Keratinocyte (primary cell): ENCODE data around the gene PDE9A. TPM values are rescaled to one million over a fixed set of nuclear protein-coding genes. Genes with fewer than 3 reads are reported as not detected.

ENCODE experiments used
- DNase-seq: peaks from one replicate; pipeline ENCODE4 v3.0.0-alpha.2; 2011; ENCODE audit warnings: low read depth, missing footprints, low spot score
- FAIRE-seq: peaks from 2 replicates; lab custom pipeline; 2011; peaks lifted over from hg19 to GRCh38; lab: Jason Lieb, UNC
- H2AFZ ChIP-seq: 2 replicates; pipeline ENCODE4 v1.6.0; 2012; ENCODE audit warnings: low read length, control low read depth, inconsistent platforms; ENCODE audit not compliant: control insufficient read depth
- H3K27ac ChIP-seq: 2 replicates; pipeline ENCODE4 v1.5.1; 2011; ENCODE audit warnings: low read length; ENCODE audit not compliant: control insufficient read depth, insufficient read depth
- H3K27me3 ChIP-seq: 3 replicates; pipeline ENCODE4 v1.6.0; 2011; ENCODE audit warnings: low read length; ENCODE audit not compliant: control insufficient read depth, insufficient read depth; ENCODE audit errors: extremely low read depth
- H3K36me3 ChIP-seq, 2 experiments: 2 replicates in 1 of 2; 3 replicates in 1 of 2; pipeline ENCODE4 v1.5.1; 2011; ENCODE audit warnings: low read length in 2 of 2, mild to moderate bottlenecking in 1 of 2; ENCODE audit not compliant: control insufficient read depth in 2 of 2, insufficient read depth in 2 of 2; ENCODE audit errors: extremely low read depth in 1 of 2
- H3K4me1 ChIP-seq: 3 replicates; pipeline ENCODE4 v1.5.1; 2011; ENCODE audit warnings: low read length; ENCODE audit not compliant: control insufficient read depth, insufficient read depth; ENCODE audit errors: extremely low read depth
- H3K4me2 ChIP-seq: 3 replicates; pipeline ENCODE4 v1.6.0; 2011; ENCODE audit warnings: low read depth, low read length; ENCODE audit not compliant: control insufficient read depth, insufficient read depth; ENCODE audit errors: extremely low read depth
- H3K4me3 ChIP-seq, 3 experiments: fragments of 200-600 bp in 1 of 3; sonication (generic) in 1 of 3; 2 replicates in 2 of 3; 3 replicates in 1 of 3; pipeline ENCODE4 v1.5.1; 2011 to 2016; ENCODE audit warnings: low read length in 3 of 3, mild to moderate bottlenecking in 3 of 3, control low read depth in 2 of 3, inconsistent platforms in 1 of 3, low read depth in 1 of 3, mixed read lengths in 1 of 3, mixed run types in 1 of 3, moderate library complexity in 1 of 3; ENCODE audit not compliant: control insufficient read depth in 2 of 3, insufficient read depth in 2 of 3; ENCODE audit errors: extremely low read depth in 1 of 3
- H3K79me2 ChIP-seq: 2 replicates; pipeline ENCODE4 v1.6.0; 2012; ENCODE audit warnings: low read length; ENCODE audit not compliant: control insufficient read depth, insufficient read depth
- H3K9ac ChIP-seq: 3 replicates; pipeline ENCODE4 v1.6.0; 2011; ENCODE audit warnings: low read length; ENCODE audit not compliant: control insufficient read depth, insufficient read depth; ENCODE audit errors: extremely low read depth
- H3K9me1 ChIP-seq: 3 replicates; pipeline ENCODE4 v1.6.0; 2011; ENCODE audit warnings: low read length; ENCODE audit not compliant: control insufficient read depth, insufficient read depth; ENCODE audit errors: extremely low read depth
- H3K9me3 ChIP-seq: 2 replicates; pipeline ENCODE4 v1.5.1; 2012; ENCODE audit warnings: low read depth, low read length; ENCODE audit not compliant: control insufficient read depth
- H4K20me1 ChIP-seq: 3 replicates; pipeline ENCODE4 v1.6.0; 2011; ENCODE audit warnings: low read length; ENCODE audit not compliant: control insufficient read depth, insufficient read depth; ENCODE audit errors: extremely low read depth
- EZH2 ChIP-seq: IDR thresholded peaks from one replicate; pipeline ENCODE4 v1.6.1; 2012; ENCODE audit warnings: inconsistent platforms, mild to moderate bottlenecking, low read length, moderate library complexity
- dilution Hi-C: fragments of 300-500 bp; cut with MboI; formaldehyde crosslinking; loops from one replicate; pipeline ENCODE4 v1.7.0; 2020; ENCODE audit warnings: low sequenced_read_pairs; ENCODE audit not compliant: extremely low pct_ligation_motif_present
- polyA plus RNA-seq, 5 experiments: library from polyadenylated mRNA; depleted of rRNA in 3 of 5; stranded (reverse) in 3 of 5; stranded (forward) in 1 of 5; unstranded in 1 of 5; fragments of >200 nt; gene quantifications; 1 replicate in 1 of 5; 2 replicates in 3 of 5; 3 replicates in 1 of 5; pipeline versions ENCODE4 v1.2.1 to v1.2.3, GENCODE V29; 2011 to 2012; ENCODE audit warnings: missing spikeins in 2 of 5, low read depth in 1 of 5, low replicate concordance in 1 of 5
- TF ChIP-seq, protein P1 (sequence below), 3 experiments: IDR thresholded peaks in 1 of 3; conservative IDR thresholded peaks in 1 of 3; optimal IDR thresholded peaks in 1 of 3; 2 replicates in 2 of 3; 3 replicates in 1 of 3; pipeline versions ENCODE3 to v1.5.1; 2011; ENCODE audit warnings: low read length in 3 of 3, mild to moderate bottlenecking in 3 of 3, moderate library complexity in 2 of 3, control low read depth in 1 of 3, inconsistent platforms in 1 of 3; ENCODE audit not compliant: insufficient read depth in 2 of 3; ENCODE audit errors: extremely low read depth in 1 of 3

The PDE9A gene
- polyA plus RNA-seq, 1 donor (not counting 4 experiments of a cell fraction or from before 2014, with no cell fraction given) = 0.13 TPM

- FAIRE-seq (no peak), DNase-seq (no peak)
- H3K4me2 ChIP-seq = no peak overlapping the region
- H3K36me3 ChIP-seq = no peaks in the 10 kb centered on the region
- dilution Hi-C loops = no loop called here
- no peak overlapping the region for H3K4me3 ChIP-seq
- no peaks in the 10 kb centered on the region for H3K79me2 ChIP-seq
- no peak overlapping the region for H2AFZ ChIP-seq
- no peak overlapping the region for H3K9ac ChIP-seq
- no peaks in the 10 kb centered on the region for H3K4me1 ChIP-seq
- H3K9me1 ChIP-seq = no peaks in the 10 kb centered on the region
- H3K9me3 ChIP-seq = no peaks in the 10 kb centered on the region
- H3K27ac ChIP-seq = no peak overlapping the region
- no peaks in the 10 kb centered on the region for H4K20me1 ChIP-seq
- H3K27me3 ChIP-seq = no peaks in the 10 kb centered on the region
- no peak for TF ChIP-seq EZH2
- TF ChIP-seq, protein P1, sequence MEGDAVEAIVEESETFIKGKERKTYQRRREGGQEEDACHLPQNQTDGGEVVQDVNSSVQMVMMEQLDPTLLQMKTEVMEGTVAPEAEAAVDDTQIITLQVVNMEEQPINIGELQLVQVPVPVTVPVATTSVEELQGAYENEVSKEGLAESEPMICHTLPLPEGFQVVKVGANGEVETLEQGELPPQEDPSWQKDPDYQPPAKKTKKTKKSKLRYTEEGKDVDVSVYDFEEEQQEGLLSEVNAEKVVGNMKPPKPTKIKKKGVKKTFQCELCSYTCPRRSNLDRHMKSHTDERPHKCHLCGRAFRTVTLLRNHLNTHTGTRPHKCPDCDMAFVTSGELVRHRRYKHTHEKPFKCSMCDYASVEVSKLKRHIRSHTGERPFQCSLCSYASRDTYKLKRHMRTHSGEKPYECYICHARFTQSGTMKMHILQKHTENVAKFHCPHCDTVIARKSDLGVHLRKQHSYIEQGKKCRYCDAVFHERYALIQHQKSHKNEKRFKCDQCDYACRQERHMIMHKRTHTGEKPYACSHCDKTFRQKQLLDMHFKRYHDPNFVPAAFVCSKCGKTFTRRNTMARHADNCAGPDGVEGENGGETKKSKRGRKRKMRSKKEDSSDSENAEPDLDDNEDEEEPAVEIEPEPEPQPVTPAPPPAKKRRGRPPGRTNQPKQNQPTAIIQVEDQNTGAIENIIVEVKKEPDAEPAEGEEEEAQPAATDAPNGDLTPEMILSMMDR (optimal IDR thresholded peaks at IDR 0.05 in 1 of 3, IDR thresholded peaks at IDR 0.05 in 1 of 3, conservative IDR thresholded peaks at IDR 0.05 in 1 of 3; ENCODE audit: extremely low read depth in 1 of 3, insufficient read depth in 2 of 3, low read length in 3 of 3) = no peak
Observed at GRCh38 chr21:42736646-42737350, 83.4 kb downstream of the PDE9A start.

- H3K27me3 ChIP-seq = no peaks in the 10 kb centered on the region
- no peaks in the 10 kb centered on the region for H4K20me1 ChIP-seq
- H3K4me3 ChIP-seq = no peak overlapping the region
- DNase-seq = no peak
- no peaks in the 10 kb centered on the region for H3K9me3 ChIP-seq
- no peaks in the 10 kb centered on the region for H3K4me1 ChIP-seq
- no peak overlapping the region for H2AFZ ChIP-seq
- dilution Hi-C loops = no loop called here
- H3K4me2 ChIP-seq = no peak overlapping the region
- no peak overlapping the region for H3K9ac ChIP-seq
- no peaks in the 10 kb centered on the region for H3K9me1 ChIP-seq
- H3K79me2 ChIP-seq = no peaks in the 10 kb centered on the region
- FAIRE-seq = no peak
- TF ChIP-seq, protein P1 (optimal IDR thresholded peaks at IDR 0.05 in 1 of 3, IDR thresholded peaks at IDR 0.05 in 1 of 3, conservative IDR thresholded peaks at IDR 0.05 in 1 of 3; ENCODE audit: extremely low read depth in 1 of 3, insufficient read depth in 2 of 3, low read length in 3 of 3) = no peak
- TF ChIP-seq EZH2 = no peak
- no peaks in the 10 kb centered on the region for H3K36me3 ChIP-seq
- H3K27ac ChIP-seq = no peak overlapping the region
Observed at GRCh38 chr21:42737951-42738590, 84.7 kb downstream of the PDE9A start.
